Epithelial cell of esophagus (primary cell): ENCODE results near the gene TXLNG.

Experiments
- DNase-seq: peaks from one replicate; pipeline ENCODE4 v3.0.0; 2010; ENCODE audit warnings: low read depth
- H3K4me3 ChIP-seq: 2 replicates; pipeline ENCODE4 v1.5.1; 2011; ENCODE audit warnings: mild to moderate bottlenecking, low read length, control low read depth
- CTCF ChIP-seq: IDR thresholded peaks from 2 replicates; pipeline ENCODE4 v1.5.1; 2011; ENCODE audit warnings: low read depth, mild to moderate bottlenecking, low read length, control low read depth, inconsistent platforms; ENCODE audit not compliant: insufficient read depth; ENCODE audit errors: missing control alignments

TXLNG gene

GRCh38 chrX:16785247-16786138, 773 bp upstream of the TXLNG start:
- no peak for DNase-seq

GRCh38 chrX:16786791-16787735, 797 bp downstream of the TXLNG start:
- TF ChIP-seq CTCF, result no peak
- no peak for DNase-seq
- peak overlapping the region; percentile 65 for H3K4me3 ChIP-seq

More at GRCh38 chrX:16785247-16786138, 773 bp upstream of the TXLNG start:
- H3K4me3 ChIP-seq, result peak overlapping the region; percentile 76
- TF ChIP-seq CTCF, result no peak

- no peak for TF ChIP-seq CTCF
Measured at GRCh38 chrX:16788477-16788876, 2.2 kb downstream of the TXLNG start.

GRCh38 chrX:16796298-16796697, 10.0 kb downstream of the TXLNG start:
- no peak for DNase-seq
- no peak overlapping the region for H3K4me3 ChIP-seq
- no peak for TF ChIP-seq CTCF

More at GRCh38 chrX:16788477-16788876, 2.2 kb downstream of the TXLNG start:
- H3K4me3 ChIP-seq, result no peak overlapping the region
- peak; percentile 19 for DNase-seq

- H3K4me3 ChIP-seq, result no peak overlapping the region
- DNase-seq, result no peak
- TF ChIP-seq CTCF, result no peak
Measured at GRCh38 chrX:16797358-16797757, 11.1 kb downstream of the TXLNG start.

GRCh38 chrX:16797841-16798240, 11.6 kb downstream of the TXLNG start:
- TF ChIP-seq CTCF, result no peak
- no peak overlapping the region for H3K4me3 ChIP-seq
- DNase-seq, result no peak
